Islet of Langerhans (tissue), 1 donor: Measurements from ENCODE around the gene PRKN.

Experiments
- FAIRE-seq: peaks from one replicate; lab custom pipeline; 2011; peaks lifted over from hg19 to GRCh38; lab: Jason Lieb, UNC

The PRKN gene

DNA sequence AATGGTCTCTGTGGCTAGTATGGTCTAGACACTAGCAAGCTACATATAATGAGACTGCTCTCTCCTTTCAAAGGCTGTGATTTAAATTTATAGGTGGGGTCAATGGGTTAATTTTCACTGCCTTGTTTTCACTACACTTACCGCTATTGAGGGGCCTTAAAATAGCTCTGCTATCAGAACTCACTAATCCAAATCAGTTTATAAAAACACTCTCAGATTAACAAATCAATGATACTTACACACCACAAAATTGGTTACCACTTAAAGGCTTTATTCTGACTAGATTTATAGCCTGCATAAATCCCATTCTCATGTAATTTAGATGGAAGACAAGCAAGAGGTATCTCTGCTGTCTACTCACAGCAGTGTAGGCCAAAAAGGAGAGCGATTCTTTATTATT is 1140.7 kb downstream of the PRKN start:
- no peak for FAIRE-seq

DNA sequence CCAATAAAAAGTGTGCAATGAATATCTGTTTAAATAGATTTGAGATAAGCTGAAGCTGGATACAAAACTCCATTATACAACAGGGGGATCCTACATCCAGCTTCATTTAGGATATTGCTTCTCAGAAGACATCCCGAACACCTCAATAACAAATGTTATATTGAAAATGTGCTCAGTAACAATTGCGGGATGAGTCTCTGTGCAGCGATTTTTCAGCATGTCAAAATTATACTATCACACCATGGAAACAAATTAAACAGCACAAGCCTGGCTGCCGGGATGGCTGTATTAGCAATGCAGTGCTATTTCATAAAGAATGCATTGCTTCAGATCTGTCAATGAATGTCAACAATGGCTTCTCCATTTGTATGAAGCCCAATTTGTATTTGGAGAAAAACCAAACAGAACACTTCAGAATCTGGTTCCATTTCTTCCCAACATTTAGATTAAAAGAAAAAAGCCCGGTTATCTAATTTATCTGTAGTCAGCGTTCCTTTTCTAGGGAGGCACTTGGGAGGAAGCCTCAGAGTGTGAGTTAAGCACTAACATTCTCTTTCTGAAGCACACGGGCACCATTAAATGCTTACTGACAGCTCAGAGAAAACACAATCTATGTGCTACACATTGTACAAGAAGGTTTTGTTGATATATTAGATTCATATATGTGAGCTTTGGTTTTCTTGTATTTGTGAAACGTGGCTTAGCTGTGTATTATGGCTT is 1142.8 kb downstream of the PRKN start:
- FAIRE-seq, result no peak

DNA sequence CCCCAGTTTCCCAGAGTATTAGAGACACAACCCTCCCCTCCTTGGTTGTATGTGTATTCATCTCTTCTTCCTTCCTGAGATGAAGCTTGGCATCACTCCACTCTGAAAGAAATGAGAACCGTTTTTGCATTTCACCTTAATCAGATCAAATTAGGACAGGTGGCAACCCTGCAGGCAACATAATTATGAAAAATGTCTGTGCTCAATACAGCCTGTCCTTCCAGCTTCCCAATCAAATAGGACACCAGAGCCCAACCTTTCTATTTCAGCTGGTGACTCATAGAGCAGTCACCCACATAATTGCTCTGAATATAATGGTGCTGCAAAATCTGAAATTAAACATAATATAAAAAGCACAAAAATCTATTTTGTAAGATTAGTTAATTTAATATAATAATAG is 1143.5 kb downstream of the PRKN start:
- no peak for FAIRE-seq

DNA sequence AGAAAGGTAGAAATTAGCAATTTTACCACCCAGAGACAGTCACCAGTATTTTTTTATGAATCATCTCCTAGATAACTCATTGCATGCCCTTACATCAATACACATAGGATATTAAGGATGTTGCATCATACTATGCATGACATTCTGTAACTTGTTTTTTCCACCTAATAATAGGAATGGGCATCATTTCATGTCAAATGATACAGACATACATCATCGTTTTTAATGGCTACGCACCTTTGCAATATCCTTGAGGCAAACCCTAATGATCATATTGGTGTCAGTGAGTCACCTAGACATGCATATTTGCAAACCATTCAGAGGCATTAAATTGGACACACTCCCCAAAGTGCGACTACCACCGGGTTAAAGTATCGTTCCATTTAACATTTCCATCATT is 1144.0 kb downstream of the PRKN start:
- FAIRE-seq, result no peak

DNA sequence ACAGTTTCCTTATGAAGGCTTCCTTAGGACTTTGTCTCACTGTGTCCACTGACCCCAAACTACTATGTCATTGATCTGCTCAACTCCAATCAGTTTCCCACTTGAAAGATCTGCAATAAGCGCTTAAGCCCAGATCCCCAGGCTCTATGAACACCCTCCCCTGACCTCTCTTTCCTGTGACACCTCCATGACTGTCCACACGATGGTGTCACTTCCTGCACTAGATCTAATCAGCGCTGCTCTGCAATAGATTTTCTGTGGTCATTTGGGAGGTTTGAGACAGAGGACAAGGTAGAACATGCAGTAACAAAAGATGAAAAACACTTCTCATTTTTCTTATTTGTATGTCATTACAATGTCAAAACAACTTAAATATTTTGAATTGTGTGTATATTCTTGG is 1149.1 kb downstream of the PRKN start:
- no peak for FAIRE-seq

DNA sequence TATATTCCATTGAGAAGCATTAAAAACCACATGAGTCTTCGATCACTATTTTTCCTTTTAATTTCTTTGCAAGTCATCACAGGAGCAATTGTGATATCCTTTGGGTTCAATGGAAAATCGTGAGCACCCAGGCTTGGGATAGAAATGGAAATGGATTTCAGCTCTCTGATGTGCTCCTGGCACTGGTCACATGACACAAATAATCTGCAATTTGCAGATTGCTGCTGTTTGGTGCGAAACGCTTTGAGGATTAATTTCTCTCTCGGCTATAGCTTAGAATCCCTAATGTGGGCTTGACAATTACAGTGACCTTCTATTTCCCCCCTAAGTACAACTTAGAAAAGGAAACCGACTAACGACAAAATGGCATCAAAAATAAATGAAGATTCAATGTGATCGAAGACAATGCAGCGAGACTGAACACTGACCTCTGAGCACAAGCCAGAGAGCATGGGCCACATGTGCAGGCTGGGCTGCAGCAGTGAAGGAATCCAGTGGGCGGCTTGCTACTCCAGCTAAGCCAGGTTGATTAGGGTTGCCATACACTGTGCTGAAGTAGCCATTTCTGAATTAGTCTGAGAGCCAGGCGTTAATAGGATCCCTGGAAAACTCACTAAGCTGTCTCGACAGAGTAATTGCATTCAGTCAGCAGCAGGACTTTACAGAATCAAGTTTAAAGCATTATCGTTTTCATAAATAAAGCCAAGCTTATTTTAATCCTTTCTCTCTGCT is 1151.9 kb downstream of the PRKN start:
- FAIRE-seq, result no peak

DNA sequence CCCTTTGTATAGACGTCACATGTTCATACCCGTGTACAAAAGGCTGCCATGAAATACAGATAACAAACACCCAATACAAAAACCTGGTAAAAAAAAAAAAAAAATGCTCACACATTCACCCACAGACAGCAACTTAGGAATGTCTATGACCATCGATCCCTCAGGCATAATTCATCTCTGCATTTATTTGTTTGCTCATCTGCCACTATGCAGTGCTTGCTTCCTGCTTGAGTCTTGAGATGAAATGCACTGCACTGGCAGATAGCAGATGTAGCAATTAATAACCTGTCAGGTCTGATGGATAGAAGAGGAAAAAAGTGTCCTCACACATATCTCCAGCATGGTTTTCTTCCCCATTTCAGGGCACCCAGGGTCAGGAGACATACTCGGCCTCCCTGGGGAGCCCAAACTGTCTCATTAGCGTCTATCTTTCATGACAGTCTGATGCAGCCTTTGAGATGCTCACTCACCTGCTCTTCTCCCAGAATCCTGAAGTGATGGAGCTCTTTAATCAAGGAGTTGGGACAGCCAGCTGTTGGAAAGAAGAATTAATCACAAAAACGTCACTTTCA is 1158.6 kb downstream of the PRKN start:
- no peak for FAIRE-seq

DNA sequence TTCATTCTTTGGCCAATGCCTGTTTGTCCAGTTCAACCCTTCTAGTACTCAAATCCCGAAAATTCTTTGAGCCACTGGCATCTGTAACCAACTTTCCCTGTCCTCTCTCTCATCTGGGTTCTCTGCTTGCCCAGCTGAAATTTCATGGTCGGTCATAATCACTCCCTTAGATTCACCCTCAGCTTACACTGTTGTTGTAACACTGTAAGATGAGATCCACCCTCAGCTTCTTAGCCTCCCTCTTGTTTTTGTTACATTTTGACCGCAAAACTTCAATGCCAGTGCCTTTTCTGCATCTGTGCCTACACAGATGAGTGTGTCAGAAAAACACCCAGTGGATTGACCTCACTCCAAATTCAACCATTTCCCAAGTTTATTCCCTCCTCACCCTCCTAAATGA is 1162.6 kb downstream of the PRKN start:
- FAIRE-seq, result no peak

DNA sequence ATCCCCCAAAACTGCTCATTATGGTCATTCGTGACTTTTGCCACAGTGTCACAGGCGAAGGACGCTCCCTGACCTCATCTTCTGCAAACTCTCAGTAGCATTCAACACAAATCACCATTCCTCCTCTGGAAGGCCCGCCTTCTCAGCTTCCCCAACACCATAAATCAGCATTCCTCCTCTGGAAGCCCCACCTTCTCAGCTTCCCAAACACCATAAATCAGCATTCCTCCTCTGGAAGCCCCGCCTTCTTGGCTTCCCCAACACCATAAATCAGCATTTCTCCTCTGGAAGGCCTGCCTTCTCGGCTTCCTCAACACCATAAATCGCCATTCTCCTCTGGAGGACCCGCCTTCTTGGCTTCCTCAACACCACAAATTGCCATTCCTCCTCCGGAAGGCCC is 1165.7 kb downstream of the PRKN start:
- FAIRE-seq, result no peak

DNA sequence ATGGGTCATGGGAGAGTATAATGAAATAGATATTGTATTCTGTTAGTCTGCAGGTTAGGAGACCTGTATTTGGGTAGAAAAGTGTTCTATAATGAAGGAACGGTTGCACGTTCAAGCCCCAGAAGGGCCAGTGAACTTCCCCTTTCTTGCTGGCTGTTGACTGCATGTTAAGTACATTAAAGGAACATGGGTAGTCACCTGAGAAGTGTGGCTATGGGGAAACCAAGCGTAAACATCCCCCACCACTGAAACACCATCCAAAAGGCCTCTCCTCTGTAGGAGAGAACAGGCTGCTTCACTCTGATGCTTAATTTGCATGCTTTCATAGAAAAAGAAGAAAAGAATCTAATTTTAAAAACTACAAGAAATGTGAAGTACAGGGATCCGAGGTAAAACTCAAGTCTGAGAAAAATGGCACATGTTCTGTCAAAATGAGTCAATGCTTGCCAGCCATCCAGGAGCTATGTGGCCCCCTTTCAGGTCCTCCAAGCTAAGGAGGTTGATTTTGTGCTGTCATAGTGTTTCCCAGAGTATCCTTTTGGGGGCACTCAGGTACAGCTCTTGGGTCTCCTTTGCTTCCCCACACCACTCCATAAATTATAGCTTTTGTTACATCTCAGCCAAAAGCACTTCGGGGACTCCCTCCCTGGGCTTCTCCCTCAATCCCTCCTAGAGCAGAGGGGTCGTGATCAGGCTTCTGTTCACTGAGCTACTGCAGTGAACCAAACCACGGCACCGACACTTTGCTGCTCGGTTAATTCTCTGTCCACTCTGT is 1170.0 kb downstream of the PRKN start:
- no peak for FAIRE-seq

DNA sequence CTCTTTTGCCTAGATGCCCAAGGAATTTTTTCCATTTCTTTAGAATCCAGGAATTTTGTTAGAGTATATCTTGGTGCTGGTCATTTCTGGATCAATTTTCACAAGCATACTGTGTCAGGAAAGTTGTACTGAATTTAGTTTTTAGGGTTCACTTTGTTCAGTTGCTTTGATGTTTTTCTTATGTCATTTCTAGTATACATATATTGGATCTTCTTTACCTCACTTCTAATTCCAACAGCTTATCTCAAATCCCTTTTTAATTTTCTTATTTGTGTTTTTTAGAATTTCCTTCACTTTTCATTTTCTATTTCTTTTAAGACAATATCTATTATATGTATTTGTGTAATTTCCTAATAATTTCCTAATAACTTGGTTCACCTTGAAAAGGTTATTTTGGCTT is 1172.7 kb downstream of the PRKN start:
- FAIRE-seq, result no peak

DNA sequence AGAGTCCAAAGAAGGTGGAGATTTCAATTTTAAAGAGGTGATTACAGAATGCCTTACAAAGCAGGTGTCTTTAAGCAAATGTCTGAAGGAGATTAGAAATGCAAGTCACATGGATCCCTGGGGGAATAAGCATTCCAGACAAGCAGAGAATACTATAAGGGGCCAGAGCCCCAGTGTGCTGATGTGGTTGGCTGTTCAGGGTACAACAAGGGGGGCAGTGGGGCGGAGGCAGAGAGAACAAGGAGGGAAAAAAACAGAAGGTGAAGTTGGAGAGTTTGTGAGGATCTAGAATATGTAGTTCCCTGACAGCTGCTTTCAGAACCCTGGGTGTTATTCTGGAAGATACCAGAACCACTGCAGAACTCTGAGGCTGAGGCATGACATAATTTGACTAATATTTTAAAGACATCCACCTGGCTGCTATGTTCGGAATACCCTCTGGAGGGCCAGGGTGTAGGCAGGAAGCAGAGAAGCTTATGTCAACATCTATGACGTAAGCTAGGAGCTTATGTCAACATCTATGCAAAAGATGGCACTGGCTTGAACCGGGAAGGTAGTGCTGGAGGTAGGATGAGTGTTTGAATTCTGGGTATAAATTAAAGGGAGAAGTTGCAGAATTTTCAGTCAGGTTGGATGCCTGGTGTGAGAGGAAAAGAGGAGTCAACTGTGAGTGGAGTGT is 1177.5 kb downstream of the PRKN start:
- no peak for FAIRE-seq

DNA sequence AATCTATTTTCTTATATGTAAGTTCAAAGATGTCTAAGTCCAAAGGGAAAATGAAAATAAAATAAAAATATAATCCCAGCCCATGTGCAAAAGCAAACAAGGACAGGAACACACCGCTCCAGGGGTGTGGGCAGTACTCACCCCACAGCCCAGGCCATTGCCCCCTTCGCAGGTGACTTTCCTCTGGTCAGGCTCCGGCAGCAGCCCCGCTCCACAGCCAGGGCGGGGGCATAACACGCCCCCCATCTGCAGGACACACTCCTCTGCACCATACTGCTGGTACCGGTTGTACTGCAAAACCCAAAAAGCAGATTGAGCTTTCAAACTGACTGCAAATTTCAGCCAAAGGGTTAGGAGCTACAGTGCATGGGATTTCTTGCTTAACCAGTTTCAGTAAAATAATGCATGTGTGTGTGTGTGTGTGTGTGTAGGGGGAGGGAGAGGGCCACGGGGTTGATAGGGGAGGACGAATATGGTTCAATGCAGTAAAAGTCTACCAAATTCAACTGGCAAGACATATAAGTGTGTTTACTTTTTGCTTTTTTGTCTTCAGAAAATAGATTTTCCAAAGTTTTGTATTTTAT is 1178.8 kb downstream of the PRKN start:
- no peak for FAIRE-seq

DNA sequence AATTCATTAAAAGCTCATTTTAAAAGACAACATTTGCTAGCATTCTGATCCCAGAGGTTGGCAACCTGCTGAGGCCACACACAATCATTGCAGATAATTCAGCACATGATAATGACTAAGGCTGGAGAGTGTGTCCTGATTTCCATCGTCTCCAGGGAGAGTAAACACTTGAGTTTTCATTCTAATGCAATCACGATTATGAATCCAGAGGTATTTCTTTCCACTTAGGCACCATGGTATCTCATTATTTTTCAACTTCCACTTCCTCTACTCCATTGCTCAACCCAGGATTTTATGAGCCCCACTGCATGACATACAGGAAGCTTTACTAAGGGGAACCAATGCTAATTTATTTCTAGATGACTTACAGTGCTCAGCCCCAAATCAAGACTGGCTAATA is 1179.9 kb downstream of the PRKN start:
- no peak for FAIRE-seq

DNA sequence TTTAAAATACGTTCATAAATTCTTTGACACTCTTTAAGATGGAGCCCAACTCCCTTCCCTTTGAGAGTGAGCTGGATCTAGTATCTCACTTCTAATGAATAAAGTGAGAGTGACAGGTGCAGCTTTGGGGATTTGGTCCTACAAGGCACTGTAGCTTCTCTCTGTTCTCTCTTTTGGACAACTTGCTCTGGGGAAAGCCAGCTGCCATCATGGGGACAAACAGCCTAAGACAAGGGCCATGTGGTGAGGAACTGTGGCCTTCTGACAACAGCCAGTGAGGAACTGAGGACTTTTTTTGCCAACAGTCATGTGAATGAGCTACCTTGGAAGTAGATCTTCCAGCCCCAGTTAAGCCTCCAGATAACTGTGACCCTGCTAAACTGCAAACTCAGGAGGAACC is 1180.9 kb downstream of the PRKN start:
- no peak for FAIRE-seq

DNA sequence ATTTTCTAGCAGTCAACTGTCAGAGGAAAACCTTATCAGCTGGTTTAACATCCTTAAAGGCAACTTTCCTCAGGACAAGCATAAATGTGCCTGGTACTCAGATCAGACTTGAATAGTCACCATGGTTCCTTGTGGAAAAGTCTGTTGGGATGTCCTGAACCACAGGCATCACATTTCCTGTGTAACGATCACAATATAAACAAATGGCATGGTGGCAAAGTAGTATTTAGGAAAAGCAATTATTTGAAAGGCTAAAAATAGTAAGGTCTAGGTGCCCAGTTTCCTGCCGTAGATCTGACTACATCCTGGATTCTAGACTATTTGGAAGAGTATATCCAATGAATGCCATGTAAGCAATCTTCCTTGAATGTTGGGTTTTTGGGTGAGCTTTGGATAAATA is 1181.8 kb downstream of the PRKN start:
- no peak for FAIRE-seq

DNA sequence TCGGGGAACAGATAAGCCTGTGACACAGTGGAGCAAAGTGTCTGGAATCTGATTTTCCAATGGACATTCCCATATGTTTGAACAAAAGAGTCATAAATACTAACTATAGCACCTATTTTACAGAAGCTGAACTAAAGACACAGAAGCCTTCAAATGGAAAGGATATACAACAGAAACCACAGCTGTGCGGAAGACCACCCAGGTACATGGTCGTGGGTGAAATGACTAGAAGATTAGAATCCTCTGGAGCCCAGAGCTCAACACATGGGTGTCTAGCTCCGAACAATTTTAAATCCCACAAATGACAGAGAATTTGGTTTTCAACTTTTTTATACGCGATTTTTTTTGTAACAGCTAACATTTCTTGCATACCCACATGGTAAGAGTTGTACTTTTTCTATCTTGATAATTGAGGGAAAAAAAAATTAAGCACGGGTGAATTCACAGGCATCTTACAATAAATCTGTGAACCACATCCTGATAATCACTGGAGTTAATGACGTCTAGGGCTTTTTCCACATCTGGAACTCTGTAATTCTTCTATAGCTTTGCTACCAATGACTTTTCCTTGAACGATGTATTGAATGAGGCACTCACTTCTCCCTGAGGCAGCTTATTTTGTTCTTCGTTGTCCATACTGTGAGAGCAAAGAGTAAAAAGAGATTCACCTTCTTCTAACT is 1182.6 kb downstream of the PRKN start:
- FAIRE-seq, result no peak

DNA sequence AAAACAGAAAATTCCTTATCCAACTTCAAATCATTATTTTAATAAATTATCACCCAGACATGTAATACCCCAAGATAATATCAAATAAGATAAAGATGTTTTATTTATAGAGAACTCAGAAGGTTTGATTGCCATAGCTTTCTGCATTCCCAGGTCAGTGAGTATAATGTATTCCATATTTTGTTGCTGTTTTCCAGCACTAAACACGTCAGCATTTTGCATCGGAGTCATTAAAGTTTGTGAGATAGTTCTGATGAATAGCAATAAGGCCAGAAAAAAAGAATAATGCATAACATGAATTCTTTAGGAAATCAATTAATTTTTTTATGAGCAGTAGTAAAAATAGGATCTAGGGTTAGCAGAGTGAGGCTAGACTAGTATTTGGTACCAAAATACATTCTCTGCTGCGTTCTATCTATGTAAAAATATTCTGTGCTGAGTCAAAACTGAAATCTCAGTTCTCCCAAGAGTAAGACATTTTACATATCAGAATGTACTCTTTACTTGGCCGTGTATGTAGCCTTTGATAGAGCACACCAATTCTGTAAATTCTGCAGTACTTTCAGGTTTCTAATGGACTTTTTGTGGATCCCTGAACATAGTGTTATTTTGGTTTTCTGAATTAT is 1183.8 kb downstream of the PRKN start:
- FAIRE-seq, result no peak

DNA sequence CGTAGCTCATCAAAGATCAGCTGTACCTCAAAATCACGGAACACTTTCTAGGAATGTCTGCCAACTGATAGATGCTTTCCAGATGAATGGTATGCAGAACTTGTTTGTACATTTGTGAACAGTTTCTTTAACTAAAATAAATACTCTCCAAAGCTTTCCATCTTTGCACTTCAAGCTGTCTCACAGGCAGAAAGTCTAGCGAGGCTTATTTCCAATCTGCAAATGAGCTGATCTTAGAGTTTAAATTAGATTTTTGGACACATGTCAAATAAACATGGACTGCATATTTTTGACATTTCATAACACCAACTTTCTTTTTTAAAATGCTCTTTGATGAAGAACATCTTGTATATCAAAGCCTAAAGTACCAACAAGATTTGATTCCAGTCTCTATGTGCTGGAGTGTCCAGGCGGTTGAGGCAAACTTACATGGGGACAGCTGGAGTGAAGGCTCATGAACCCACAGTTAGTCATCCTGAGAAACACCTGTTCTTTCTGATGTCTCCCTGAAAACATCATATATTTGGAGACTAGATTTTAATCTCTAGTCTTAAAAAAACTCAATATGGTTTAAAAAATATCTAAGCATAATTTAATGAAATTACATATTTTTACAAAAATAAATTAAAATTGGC is 1185.1 kb downstream of the PRKN start:
- no peak for FAIRE-seq

DNA sequence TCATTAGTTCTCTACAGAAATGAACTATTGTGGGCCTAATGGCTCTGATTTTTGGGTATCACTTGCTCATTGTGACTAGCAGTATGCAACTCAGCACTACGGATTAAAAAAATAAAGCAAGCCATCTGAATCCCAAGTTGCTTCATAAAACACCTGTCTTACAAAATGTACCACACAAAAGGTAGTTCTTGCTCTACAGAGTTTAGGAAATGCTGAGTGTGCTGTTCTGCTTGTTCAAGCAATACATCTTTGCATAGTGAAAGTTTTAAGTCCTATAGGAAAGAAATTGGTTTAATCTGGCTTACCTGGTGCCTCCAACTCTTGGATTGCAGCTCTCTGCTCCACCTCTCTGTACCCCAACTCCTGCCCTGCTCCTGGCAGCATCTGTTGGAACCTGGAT is 1187.0 kb downstream of the PRKN start:
- no peak for FAIRE-seq

DNA sequence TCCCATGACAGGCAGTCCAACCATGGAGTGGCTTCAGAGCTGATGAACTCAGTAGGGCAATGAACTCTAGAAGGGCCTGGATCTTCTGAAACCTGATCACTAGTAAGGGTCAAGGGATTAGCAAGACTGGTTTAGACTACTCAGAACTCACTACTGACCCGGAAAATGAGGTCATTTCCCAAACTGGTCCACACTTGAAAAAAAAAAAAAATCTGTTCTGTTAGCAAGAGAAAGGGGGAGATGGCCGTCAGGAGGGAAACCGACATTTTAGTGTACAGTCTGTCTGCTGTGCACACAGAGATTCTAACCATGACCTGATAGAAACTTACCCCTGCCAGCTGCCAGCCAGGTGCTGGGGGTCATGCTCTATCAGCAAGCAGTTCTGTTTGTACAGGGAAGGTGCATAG is 1191.3 kb downstream of the PRKN start:
- no peak for FAIRE-seq
